ENCODE measurements around the gene DNAH1.
"Not testable (repeated sequence)": the region's sequence is repeated elsewhere in the genome, so short reads cannot be mapped to it uniquely, and the experiment has no call there.

Gene DNAH1

GRCh38 chr3:52281981-52282801 lies 33.9 kb upstream of the DNAH1 start:
- Mint-ChIP-seq H3K36me3 (peaks cover 28% of the 10 kb centered on the region), H3K4me3 (peak overlapping the region; percentile 61), H3K9me3 (no peaks in the 10 kb centered on the region), H3K4me1 (peaks cover 65% of the 10 kb centered on the region), H3K27ac (peak overlapping the region; percentile 97), H3K27me3 (no peaks in the 10 kb centered on the region)
- CTCF ChIA-PET, result interaction anchor here (0.6 to 10.1 kb wide), 9 partner anchors 9 to 281 kb away, joined by 3 to 106 read pairs (median 4); partner anchors contain the start of genes PPM1M and TWF2
- peak; percentile 71 for DNase-seq

DNA sequence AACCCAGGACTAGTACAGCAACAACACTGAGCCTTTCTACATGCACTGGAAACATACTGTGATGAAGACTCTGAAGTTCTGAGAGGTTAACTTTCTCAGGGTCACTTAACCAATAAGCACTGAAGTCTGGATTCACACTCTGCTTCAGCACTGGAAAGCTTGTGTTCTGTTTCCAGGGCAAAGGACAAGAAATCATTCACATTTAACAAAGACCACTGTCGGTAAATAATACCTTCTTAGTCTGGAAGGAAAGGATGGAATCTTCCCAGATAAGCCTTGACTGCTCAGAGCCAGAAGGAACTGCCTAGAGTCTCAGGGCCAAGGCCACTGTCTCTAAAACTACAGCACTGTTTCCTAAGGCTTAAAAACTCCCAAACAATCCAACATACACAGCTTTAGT lies 32.8 kb upstream of the DNAH1 start:
- H3K4me3 Mint-ChIP-seq, result peak overlapping the region; percentile 5
- CTCF ChIA-PET, result interaction anchor here (0.6 to 10.1 kb wide), 6 partner anchors 8 to 282 kb away, joined by 3 to 106 read pairs (median 13); partner anchors contain the start of genes PPM1M and TWF2
- peak overlapping the region; percentile 85 for H3K27ac Mint-ChIP-seq
- DNase-seq, result no peak
- peaks cover 65% of the 10 kb centered on the region for H3K4me1 Mint-ChIP-seq
- no peaks in the 10 kb centered on the region for H3K9me3 Mint-ChIP-seq
- H3K36me3 Mint-ChIP-seq, result peaks cover 23% of the 10 kb centered on the region
- H3K27me3 Mint-ChIP-seq, result no peaks in the 10 kb centered on the region

GRCh38 chr3:52284051-52284450 lies 32.1 kb upstream of the DNAH1 start:
- CTCF ChIA-PET, result interaction anchor here (1.4 to 10.1 kb wide), 3 partner anchors 43 to 64 kb away, joined by 7 to 106 read pairs (median 19); partner anchors contain the start of genes PPM1M and TWF2
- Mint-ChIP-seq H3K27ac (peak overlapping the region; percentile 73), H3K4me1 (peaks cover 71% of the 10 kb centered on the region), H3K36me3 (peaks cover 20% of the 10 kb centered on the region)
- DNase-seq, H3K27me3 Mint-ChIP-seq, H3K9me3 Mint-ChIP-seq, H3K4me3 Mint-ChIP-seq: not testable (repeated sequence)

DNA sequence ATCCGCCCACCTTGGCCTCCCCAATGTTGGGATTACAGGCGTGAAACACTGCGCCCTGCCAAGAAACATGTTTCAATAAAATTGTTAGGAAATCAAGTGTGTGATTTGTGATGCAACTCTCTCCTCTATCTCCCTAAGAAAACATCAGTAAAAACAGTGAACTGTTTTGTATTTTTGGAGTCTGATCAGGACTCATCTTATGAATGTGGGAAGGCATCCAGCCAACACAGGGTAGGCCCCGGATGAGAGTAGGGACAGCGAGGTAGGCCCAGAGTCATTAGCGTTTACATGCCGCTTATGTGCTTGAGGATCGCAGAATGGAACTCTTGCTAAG lies 29.4 kb upstream of the DNAH1 start:
- peaks cover 64% of the 10 kb centered on the region for H3K4me1 Mint-ChIP-seq

DNA sequence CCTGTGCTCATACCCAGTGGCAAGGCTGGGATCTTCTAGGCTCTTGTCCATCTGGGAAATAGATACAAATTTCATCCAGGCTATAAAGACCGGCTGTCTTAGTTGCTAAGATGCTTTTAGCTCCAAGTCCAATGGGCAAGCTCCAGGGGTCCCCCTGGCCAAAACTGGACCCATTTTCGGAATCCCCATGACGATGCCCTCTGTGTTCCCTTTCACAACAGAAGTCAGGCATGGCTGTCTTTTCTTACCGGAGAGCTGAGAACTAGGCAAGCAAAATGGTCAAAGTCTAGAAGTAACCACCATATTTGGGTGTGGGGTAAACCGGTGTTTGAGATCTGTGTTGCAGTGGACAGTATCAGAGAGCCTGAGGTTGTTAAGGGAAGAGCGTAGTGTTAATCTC lies 27.4 kb upstream of the DNAH1 start:
- H3K27me3 Mint-ChIP-seq, result no peaks in the 10 kb centered on the region
- peaks cover 46% of the 10 kb centered on the region for H3K4me1 Mint-ChIP-seq
- CTCF ChIA-PET, result interaction anchor here (0.8 to 5.6 kb wide), 7 partner anchors 26 to 123 kb away, joined by 3 to 53 read pairs (median 4); no protein-coding TSS in a partner anchor
- DNase-seq, result no peak
- H3K36me3 Mint-ChIP-seq, result peaks cover 26% of the 10 kb centered on the region
- peak overlapping the region; percentile 100 for H3K27ac Mint-ChIP-seq
- no peaks in the 10 kb centered on the region for H3K9me3 Mint-ChIP-seq
- peak overlapping the region; percentile 99 for H3K4me3 Mint-ChIP-seq

More for the DNA sequence above, 29.4 kb upstream of the DNAH1 start:
- H3K27me3 Mint-ChIP-seq, result no peaks in the 10 kb centered on the region
- peak overlapping the region; percentile 100 for H3K27ac Mint-ChIP-seq
- CTCF ChIA-PET, result interaction anchor here (1.0 kb wide), 1 partner anchor 40 kb away, joined by 3 read pairs; no protein-coding TSS in a partner anchor
- H3K4me3 Mint-ChIP-seq, result peak overlapping the region; percentile 99
- DNase-seq, result no peak
- no peaks in the 10 kb centered on the region for H3K9me3 Mint-ChIP-seq
- peaks cover 25% of the 10 kb centered on the region for H3K36me3 Mint-ChIP-seq

GRCh38 chr3:52289338-52289746 lies 26.8 kb upstream of the DNAH1 start:
- Mint-ChIP-seq H3K27ac (no peak overlapping the region), H3K4me1 (peaks cover 40% of the 10 kb centered on the region), H3K36me3 (peaks cover 24% of the 10 kb centered on the region), H3K9me3 (no peaks in the 10 kb centered on the region), H3K27me3 (no peaks in the 10 kb centered on the region), H3K4me3 (peak overlapping the region; percentile 99)
- CTCF ChIA-PET, result interaction anchor here (0.8 to 5.6 kb wide), 9 partner anchors 11 to 159 kb away, joined by 3 to 53 read pairs (median 4); partner anchors contain the start of gene WDR82
- DNase-seq, result no peak

DNA sequence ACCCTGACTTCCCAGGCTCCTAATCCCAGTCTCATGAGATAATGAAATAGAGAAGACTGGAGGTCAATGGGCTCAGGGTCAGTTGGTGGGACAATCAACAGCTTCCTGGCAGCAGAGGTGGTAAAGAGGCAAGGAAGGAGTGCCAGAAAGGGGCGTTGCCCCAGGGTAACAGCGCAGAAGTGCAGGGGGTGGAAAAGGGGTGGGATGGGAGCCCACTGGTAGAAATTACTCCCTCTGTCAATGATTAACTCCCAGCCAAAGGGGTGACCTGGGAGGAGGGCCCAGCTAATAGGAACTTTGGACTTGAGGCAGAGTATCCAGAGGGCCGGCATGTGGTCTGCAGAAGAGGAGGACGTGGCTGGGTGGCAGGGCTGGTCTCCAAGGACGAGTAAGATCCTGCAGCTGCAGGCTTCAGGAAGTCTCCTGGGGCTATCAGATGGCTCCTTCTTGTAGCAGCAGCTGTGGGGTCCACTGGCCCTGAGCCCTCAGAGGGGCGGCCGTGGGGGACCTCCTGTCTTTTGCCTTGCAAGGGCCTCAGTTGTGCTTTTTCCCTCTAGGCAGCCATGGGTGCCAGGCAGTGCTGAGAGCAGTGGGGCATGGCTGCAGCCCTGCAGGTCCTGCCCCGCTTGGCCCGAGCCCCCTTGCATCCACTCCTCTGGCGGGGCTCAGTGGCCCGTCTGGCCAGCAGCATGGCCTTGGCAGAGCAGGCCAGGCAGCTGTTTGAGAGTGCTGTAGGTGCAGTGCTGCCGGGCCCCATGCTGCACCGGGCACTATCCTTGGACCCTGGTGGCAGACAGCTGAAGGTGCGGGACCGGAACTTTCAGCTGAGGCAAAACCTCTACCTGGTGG lies 26.1 kb upstream of the DNAH1 start:
- DNase-seq, result no peak
- Mint-ChIP-seq H3K27ac (no peak overlapping the region), H3K9me3 (no peaks in the 10 kb centered on the region), H3K36me3 (peaks cover 25% of the 10 kb centered on the region), H3K4me3 (no peak overlapping the region), H3K27me3 (no peaks in the 10 kb centered on the region), H3K4me1 (peaks cover 36% of the 10 kb centered on the region)
- CTCF ChIA-PET, result interaction anchor here (1.1 to 5.6 kb wide), 9 partner anchors 12 to 158 kb away, joined by 3 to 53 read pairs (median 6); partner anchors contain the start of gene WDR82

DNA sequence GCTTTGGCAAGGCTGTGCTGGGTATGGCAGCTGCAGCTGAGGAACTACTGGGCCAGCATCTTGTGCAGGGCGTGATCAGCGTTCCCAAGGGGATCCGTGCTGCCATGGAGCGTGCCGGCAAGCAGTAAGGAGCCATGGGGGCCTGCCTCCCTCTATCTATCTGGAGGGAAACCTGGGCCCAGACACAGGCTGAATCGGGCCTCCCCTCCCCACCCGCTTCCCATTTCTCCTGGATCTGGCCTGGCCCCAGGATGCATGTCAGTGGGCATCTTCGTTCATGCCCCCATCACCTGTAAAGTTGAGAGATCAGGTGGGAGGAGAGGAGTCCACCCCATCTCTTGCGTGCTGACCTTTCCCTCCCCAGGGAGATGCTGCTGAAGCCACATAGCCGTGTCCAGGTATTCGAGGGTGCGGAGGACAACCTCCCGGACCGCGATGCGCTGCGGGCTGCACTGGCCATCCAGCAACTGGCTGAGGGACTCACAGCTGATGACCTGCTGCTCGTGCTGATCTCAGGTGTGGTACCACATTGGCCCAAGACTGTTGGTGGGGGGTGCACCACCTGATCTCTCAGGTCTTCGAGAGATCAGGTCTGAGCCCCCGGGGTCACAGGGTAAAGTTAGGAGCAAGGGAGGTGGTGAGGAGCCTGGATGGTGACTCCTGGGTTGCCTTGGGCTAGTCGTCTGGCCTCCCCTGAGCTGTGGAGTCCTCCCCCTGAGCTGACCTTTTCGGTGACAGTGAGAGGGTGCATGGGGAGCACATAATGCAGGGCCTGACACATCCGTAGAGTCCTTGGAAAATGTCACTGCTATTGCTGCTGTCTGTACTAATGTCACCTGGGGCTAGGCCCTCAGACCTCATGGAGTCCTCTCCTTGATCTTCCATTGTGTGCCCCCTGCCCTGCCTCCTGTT lies 25.3 kb upstream of the DNAH1 start:
- no peak for DNase-seq
- no peaks in the 10 kb centered on the region for H3K9me3 Mint-ChIP-seq
- CTCF ChIA-PET, result interaction anchor here (0.9 to 5.6 kb wide), 10 partner anchors 8 to 157 kb away, joined by 3 to 53 read pairs (median 4); no protein-coding TSS in a partner anchor
- H3K27ac Mint-ChIP-seq, result peak overlapping the region; percentile 35
- H3K36me3 Mint-ChIP-seq, result peaks cover 22% of the 10 kb centered on the region
- H3K27me3 Mint-ChIP-seq, result no peaks in the 10 kb centered on the region
- no peak overlapping the region for H3K4me3 Mint-ChIP-seq
- H3K4me1 Mint-ChIP-seq, result peaks cover 32% of the 10 kb centered on the region

DNA sequence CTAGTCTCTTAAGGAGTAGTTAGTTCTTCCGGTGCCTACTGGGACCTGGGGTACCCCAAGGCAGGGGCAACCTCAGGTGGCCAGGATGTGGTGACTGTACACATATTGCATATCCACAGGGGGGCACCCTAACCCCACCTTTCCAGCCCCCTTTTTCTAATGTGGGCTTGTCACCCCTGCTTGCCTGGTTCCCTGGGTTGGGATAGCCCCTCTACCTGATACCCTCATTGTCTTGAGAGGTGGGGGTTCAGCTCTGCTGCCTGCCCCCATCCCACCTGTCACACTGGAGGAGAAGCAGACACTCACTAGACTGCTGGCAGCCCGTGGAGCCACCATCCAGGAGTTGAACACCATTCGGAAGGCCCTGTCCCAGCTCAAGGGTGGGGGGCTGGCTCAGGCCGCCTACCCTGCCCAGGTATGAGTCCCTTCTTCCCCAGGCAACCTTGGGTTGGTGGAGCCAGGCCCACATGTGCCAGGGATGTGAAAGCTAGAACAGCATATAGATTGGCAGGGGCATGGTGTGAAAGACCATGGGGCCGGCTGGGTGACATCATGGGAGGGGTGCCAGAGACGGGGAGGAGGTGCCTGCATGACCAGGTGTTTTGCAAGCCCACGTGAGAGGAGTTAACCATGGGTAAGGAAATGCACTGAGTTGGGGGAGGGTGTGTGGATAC lies 24.5 kb upstream of the DNAH1 start:
- no peak overlapping the region for H3K4me3 Mint-ChIP-seq
- peaks cover 21% of the 10 kb centered on the region for H3K36me3 Mint-ChIP-seq
- DNase-seq, result peak; percentile 71
- H3K27ac Mint-ChIP-seq, result peak overlapping the region; percentile 35
- H3K4me1 Mint-ChIP-seq, result peaks cover 29% of the 10 kb centered on the region
- H3K27me3 Mint-ChIP-seq, result no peaks in the 10 kb centered on the region
- no peaks in the 10 kb centered on the region for H3K9me3 Mint-ChIP-seq
- CTCF ChIA-PET, result interaction anchor here (0.7 to 5.6 kb wide), 8 partner anchors 9 to 154 kb away, joined by 3 to 53 read pairs (median 4); no protein-coding TSS in a partner anchor

DNA sequence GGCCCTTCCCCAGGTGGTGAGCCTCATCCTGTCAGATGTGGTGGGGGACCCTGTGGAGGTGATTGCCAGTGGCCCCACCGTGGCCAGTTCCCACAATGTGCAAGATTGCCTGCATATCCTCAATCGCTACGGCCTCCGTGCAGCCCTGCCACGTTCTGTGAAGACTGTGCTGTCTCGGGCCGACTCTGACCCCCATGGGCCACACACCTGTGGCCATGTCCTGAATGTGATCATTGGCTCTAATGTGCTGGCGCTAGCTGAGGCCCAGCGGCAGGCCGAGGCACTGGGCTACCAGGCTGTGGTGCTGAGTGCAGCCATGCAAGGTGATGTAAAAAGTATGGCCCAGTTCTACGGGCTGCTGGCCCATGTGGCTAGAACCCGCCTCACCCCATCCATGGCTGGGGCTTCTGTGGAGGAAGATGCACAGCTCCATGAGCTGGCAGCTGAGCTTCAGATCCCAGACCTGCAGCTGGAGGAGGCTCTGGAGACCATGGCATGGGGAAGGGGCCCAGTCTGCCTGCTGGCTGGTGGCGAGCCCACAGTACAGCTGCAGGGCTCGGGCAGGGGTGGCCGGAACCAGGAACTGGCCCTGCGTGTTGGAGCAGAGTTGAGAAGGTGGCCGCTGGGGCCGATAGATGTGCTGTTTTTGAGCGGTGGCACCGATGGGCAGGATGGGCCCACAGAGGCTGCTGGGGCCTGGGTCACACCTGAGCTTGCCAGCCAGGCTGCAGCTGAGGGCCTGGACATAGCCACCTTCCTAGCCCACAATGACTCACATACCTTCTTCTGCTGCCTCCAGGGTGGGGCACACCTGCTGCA lies 23.7 kb upstream of the DNAH1 start:
- no peak for DNase-seq
- Mint-ChIP-seq H3K36me3 (peaks cover 16% of the 10 kb centered on the region), H3K4me1 (peaks cover 24% of the 10 kb centered on the region), H3K9me3 (no peaks in the 10 kb centered on the region), H3K4me3 (no peak overlapping the region), H3K27me3 (no peaks in the 10 kb centered on the region), H3K27ac (no peak overlapping the region)
- CTCF ChIA-PET, result interaction anchor here (0.7 to 5.6 kb wide), 8 partner anchors 10 to 156 kb away, joined by 3 to 53 read pairs (median 4); no protein-coding TSS in a partner anchor

- no peak overlapping the region for H3K4me3 Mint-ChIP-seq
- H3K27me3 Mint-ChIP-seq, result no peaks in the 10 kb centered on the region
- peak overlapping the region; percentile 60 for H3K27ac Mint-ChIP-seq
- no peaks in the 10 kb centered on the region for H3K9me3 Mint-ChIP-seq
- peaks cover 21% of the 10 kb centered on the region for H3K4me1 Mint-ChIP-seq
- CTCF ChIA-PET, result interaction anchor here (1.0 to 3.9 kb wide), 3 partner anchors 62 to 155 kb away, joined by 4 to 16 read pairs (median 5); no protein-coding TSS in a partner anchor
- peaks cover 16% of the 10 kb centered on the region for H3K36me3 Mint-ChIP-seq
- DNase-seq, result no peak
These were observed 22.4 kb upstream of the DNAH1 start for GRCh38 chr3:52293491-52294319.

Measured in activated naive CD4-positive, alpha-beta T cell treated with anti-CD3 and anti-CD28 coated beads, Interleukin-2, amount 10 ng/mL, durations not matched to agents 7 days and 5 days (primary cell).